Activated CD4-positive, alpha-beta T cell treated with anti-CD3 and anti-CD28 coated beads for 48 hours (primary cell): ENCODE results near the gene KLF9.
A peak's percentile ranks its signal among the peaks of the same experiment; 100 is the strongest.

Experiments
- DNase-seq: peaks from one replicate; pipeline ENCODE4 v3.0.0-alpha.2; 2020

KLF9 gene

DNA sequence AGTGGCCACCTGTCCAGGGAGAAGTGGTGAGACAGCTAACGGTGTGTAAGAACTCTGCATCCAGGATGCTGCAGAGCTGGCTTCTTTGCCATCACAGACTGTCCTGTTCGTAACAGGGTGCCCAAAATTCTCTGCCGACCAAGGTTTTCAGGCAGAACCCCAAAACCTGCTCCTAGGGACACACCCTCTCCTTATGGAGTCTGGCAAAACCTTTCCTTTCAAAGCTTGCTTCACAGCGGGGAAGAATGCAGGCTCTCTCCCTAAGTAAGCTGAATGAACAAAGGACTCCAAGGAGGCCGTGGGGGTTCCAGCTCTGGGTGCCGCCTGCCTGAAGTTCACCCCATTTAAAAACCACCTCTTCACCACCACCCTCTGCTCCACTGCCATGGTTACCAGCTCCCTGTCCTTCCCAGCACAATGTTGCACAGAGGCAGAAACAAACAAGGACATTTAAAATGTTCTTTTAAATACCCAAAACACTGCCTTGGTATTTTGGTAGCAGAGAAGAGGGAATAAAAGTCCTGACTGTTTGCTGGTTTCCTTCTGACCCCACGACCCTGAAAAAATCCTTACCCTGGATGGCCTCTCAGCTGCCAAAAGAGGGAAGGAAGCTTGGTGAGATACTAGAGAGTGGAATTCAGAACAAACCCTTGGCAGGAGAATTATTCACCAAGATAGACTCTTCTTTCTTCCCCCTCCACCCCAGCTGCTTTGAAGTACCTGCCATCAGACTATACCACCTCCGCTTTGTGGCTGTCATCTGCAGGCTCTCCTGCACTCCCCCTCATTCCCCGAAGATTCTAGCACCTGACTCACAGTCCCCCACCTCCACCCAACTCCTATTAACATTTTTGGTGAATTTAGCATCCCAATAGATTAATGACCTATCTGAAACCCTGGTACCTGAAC lies 7.1 kb upstream of the KLF9 start:
- DNase-seq, result peak; percentile 29

DNA sequence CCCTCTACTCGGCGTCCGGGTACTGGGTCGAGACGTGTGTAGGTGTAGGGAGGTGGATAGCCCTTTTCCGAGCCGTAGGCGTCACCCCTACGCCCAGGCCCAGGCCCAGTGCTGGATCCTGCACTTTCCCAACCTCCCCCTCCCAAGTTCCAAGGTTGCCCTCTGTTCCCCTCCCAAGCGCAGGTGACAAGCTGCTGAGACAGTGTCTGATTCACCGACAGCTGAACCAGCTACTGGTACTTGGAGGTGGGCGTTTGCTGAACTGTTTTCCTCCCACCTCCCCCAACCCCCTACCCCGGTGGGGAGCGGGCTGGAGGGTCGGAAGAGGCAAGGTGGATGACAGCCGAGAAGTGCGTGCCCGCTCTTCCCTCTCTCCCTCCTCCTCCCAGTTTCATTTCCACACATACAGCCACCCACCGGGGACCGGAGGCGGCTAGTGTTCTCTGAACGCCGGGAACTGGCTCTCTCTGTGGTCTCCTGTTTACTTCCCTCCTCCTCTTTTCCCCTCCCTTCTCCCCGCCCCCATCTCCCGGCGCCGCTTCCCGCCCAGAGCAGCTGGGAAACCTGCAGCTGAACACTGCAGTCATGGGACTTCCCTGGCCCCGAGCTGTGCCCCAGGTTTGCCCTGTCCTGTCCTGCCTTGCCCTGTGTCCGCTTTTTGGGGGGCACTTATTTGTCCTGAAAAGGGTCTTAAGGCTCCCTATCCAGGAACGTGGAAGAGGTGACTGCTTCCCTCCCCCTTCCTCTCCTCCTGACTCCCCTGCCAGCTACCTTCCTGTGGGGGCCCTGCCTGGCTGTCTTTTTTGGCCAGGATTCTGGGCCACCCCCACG lies 6.2 kb upstream of the KLF9 start:
- peak; percentile 71 for DNase-seq

DNA sequence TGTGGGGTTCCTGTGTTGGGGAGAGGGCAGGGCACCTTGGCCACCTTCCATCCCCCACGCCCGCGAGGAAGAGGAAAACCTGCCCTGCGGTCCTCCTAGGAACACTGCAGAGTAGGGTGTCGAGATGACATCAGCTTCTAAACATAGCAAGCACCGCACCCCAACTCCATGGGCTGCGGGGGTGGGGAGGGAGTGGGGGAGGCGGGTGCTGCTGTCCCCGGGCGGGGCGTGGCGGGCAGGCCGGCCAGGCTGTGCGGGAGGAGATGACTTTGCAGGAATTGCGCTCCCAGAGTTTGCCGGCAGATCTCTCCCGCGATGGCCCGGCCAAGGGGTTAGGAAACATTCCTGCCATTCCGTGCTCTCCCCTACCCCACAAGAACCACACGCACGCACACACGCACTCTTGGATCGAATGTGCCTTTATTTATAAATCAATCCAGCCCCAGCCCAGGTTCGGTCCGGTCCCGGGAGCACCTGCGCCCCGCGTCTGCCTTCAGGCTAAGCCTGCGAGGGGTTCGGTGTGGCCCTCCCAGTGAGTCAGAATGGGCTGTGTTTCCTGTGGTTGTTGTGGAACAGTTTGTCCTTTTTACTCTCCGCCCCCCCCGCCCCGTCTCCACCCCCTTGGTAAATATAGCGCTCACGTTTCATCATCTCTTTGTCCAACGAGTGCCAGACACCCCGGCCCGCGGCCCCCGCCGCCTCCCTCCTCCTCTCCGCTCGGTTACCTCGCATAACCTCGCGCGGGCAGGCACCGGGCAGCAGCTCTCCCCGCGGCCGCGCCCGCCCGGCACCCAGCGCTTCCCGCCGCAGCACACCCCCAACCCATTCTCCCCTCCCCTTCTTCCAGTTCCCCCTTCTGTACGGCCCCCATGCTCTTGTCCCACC lies 5.3 kb upstream of the KLF9 start:
- DNase-seq, result peak; percentile 90

GRCh38 chr9:70418822-70419555 lies 4.5 kb upstream of the KLF9 start:
- DNase-seq, result peak; percentile 89

GRCh38 chr9:70415476-70415875 lies 1.0 kb upstream of the KLF9 start:
- no peak for DNase-seq

GRCh38 chr9:70415041-70415440 lies 584 bp upstream of the KLF9 start:
- no peak for DNase-seq

- peak; percentile 79 for DNase-seq
Observed at GRCh38 chr9:70413464-70413798, 1.0 kb downstream of the KLF9 start.

DNA sequence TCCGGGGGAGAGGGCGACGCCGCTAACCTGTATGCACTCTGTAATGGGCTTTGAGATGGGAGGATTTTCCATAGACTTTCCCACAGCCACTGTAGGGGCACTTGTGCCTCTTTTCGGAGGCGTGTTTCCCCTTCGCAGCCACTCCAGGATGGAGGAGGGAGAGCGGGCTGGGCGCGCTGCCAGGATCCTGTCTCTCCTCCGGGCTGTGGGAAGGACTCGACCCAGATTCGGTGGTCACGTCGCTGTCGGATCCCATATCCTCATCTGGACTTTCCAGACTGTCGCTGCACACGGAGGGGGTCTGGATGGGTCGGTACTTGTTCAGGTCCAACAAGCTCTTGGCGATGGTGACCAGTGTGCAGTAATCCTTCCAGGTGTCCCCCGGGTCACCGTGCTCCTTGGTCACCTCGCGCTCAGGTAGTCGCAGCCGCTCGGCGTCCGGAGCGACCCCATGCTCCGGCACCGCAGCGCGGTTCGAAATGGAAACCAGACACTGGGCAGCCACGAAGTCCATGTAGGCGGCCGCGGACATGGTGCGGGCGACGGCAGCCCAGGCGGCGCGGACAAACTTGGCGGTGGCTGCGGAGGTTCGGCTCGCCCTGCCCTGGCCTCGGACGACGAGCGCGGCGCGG lies 1.5 kb downstream of the KLF9 start:
- DNase-seq, result peak; percentile 59

- peak; percentile 80 for DNase-seq
Observed at GRCh38 chr9:70411930-70412831, 2.3 kb downstream of the KLF9 start.

GRCh38 chr9:70411121-70411929 lies 3.1 kb downstream of the KLF9 start:
- peak; percentile 66 for DNase-seq

DNA sequence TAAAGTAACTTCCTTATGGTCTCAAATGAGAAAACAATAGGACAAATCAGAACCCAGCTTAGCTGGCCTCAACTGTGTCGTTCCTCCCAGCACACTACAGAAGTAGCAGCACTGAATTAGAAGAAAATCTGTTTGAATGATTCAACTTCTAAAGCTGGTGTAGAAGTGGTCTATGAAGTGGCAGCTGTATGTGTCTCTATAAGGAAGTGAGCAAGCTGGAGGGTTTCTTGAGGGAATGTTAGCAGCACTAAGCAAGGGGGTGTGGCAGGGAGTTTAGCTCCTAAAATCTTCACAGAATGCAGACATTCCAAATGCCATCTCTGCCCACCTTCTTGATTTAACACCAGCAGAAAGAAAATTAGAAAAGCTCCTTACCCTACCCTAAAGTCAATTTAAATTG lies 4.1 kb downstream of the KLF9 start:
- DNase-seq, result no peak

- no peak for DNase-seq
Observed at GRCh38 chr9:70409800-70410199, 4.7 kb downstream of the KLF9 start.

GRCh38 chr9:70409280-70409679 lies 5.2 kb downstream of the KLF9 start:
- DNase-seq, result no peak

DNA sequence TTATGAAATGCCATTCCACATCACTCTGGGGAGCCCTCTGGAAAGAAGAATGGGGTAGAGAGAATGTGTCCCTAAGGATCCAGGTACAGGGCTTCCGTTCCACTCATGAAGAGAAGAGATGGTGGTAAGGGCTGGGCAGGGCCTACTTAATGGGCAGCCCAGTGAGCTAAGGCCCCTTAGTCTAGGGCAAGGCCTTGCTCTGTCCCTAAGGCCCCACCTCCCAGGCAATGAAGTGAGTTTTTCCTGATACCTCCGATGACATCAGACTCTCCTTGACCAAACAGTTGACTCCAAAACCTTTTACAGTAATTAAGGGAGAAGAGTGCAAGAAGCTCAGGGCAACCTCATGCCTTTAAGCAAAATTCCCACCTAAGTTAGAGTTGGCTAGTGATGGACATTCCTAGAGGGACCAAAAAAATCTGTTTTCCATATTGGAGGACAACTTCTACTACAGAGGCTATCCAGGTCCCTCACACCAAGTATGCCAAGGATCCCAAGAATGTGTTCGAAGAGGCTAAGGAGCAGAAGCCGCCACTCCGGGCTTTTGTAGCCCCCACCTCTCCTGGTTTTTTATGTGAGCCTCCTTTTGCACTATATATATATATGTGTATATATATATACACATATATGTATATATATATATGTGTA lies 5.9 kb downstream of the KLF9 start:
- no peak for DNase-seq

- no peak for DNase-seq
Observed at GRCh38 chr9:70407081-70407503, 7.4 kb downstream of the KLF9 start.

- DNase-seq, result peak; percentile 61
Observed at GRCh38 chr9:70406434-70406862, 8.0 kb downstream of the KLF9 start.

DNA sequence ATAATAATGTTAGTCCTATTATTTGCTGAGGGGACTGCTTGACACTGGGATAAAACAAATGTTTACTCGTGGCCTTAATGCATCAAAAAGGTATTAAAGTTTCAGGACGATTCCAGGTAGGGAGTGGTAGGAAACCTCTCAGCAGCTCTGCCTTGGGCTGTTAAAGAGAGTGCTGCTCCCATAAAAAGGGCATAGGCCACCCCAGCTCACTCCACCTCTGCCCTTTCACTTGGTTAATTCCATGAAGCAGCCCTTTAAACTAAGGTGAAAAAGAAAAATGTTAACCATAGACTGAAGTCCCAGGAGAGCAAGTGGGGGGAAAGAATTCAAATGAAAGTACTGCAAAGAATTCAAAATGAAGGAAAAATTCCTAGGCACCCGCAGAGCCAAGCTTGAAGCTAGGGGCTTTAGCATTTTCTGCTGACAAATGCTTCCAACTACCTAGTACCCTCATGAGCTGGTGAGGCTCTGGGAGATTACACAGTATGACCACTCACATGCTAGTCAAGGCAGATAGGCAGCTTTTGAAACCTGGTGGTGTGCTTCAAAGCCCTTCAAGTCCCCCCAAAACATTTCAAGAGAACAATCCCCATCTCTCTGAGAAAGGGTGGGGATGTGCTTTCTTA lies 8.5 kb downstream of the KLF9 start:
- no peak for DNase-seq

GRCh38 chr9:70404261-70404660 lies 10.2 kb downstream of the KLF9 start:
- DNase-seq, result no peak

DNA sequence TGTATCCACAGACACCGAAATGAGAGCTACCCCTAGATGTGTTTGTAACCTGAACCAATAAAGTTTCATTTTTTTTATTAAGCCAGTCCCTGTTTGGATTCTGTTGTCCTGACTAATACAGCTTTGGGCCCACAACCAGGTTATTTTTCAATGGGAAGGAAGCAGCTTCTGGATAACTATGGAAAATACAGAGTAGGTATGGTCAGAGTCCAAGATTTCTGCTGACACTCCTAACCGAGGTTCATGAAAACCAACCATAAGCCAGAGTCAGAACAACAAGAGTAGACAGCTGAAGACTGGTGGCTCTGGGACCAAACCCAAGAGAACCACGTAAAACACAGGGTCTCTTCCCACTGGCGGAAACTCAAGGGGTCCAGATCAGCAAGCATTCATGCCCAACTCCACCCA lies 10.8 kb downstream of the KLF9 start:
- no peak for DNase-seq
